Esophagus muscularis mucosa (tissue), 3 donors: ENCODE results near the gene C1orf21.

Experiments
- CTCF ChIP-seq, 3 experiments: fragments of 200-600 bp in 2 of 3; fragments of 450-650 bp in 1 of 3; sonication (generic) in 2 of 3; IDR thresholded peaks; one replicate each; pipeline ENCODE4 v1.5.1; 2017 to 2019; ENCODE audit warnings: antibody characterized with exemption in 3 of 3, mild to moderate bottlenecking in 2 of 3, moderate library complexity in 1 of 3
- POLR2A ChIP-seq: fragments of 450-650 bp; IDR thresholded peaks from one replicate; pipeline ENCODE4 v1.6.1; 2017; ENCODE audit warnings: antibody characterized with exemption, moderate library complexity, mild to moderate bottlenecking, low read depth
- POLR2AphosphoS5 ChIP-seq, 2 donors: sonication (generic); formaldehyde crosslinking; IDR thresholded peaks; one replicate each; pipeline ENCODE4 v1.6.1; 2017; ENCODE audit warnings: antibody characterized with exemption in 2 of 2

- no peak for TF ChIP-seq POLR2A
- no peak for TF ChIP-seq CTCF (IDR thresholded peaks at IDR 0.05)
- TF ChIP-seq POLR2AphosphoS5 (IDR thresholded peaks at IDR 0.05), result no peak
Measured at GRCh38 chr1:184617433-184618029, 230.7 kb downstream of the C1orf21 start.
